ENCODE results near the gene FIZ1. TPM values are rescaled to one million over a fixed set of nuclear protein-coding genes. Genes with fewer than 3 reads are reported as not detected.
"Not testable (repeated sequence)": the region's sequence is repeated elsewhere in the genome, so short reads cannot be mapped to it uniquely, and the experiment has no call there.

Gene FIZ1
- total RNA-seq, 2 donors from 2014 or later = 7.8 to 9.7 TPM

DNA sequence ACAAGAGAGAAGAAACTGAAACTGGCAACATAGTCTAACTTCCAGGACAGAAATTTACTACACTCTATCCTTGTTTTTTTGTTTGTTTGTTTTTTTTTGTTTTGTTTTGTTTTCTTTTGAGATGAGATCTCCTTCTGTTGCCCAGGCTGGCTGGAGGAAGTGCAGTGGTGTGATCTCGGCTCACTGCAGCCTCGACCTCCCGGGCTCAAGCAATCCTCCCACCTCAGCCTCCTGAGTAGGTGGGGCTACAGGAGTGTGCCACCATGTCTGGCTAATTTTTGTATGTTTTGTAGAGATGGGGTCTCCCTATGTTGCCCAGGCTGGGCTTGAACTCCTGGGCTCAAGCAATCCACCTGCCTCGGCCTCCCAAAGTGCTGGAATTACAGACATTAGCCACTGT lies 17.0 kb downstream of the FIZ1 start:
- intact Hi-C loops (cut with DNase I); DNase-seq (ENCODE audit: low spot score): not testable (repeated sequence)

- intact Hi-C loops (cut with DNase I) = no loop called here
- no peak for DNase-seq (ENCODE audit: low spot score)
Measured at GRCh38 chr19:55581823-55582223, 17.5 kb downstream of the FIZ1 start.

GRCh38 chr19:55581145-55581822 lies 18.0 kb downstream of the FIZ1 start:
- intact Hi-C loops (cut with DNase I) = no loop called here

GRCh38 chr19:55580628-55581144 lies 18.6 kb downstream of the FIZ1 start, which contains the start of gene ZNF579:
ZNF579 (minus strand) TSS chr19:55580848; CDS start chr19:55579639, 1,209 bp downstream.
- peak; percentile 96 for DNase-seq (ENCODE audit: low spot score)

More at GRCh38 chr19:55581145-55581822, 18.0 kb downstream of the FIZ1 start:
- no peak for DNase-seq (ENCODE audit: low spot score)

GRCh38 chr19:55579766-55580621 lies 19.3 kb downstream of the FIZ1 start:
- no peak for DNase-seq (ENCODE audit: low spot score)
- intact Hi-C loops (cut with DNase I) = loop anchor here in 1 of 2 donors (5.0 kb wide), 1 partner anchor 53 kb away; no protein-coding TSS in a partner anchor

More at GRCh38 chr19:55580628-55581144, 18.6 kb downstream of the FIZ1 start, which contains the start of gene ZNF579:
- intact Hi-C loops (cut with DNase I) = no loop called here

DNA sequence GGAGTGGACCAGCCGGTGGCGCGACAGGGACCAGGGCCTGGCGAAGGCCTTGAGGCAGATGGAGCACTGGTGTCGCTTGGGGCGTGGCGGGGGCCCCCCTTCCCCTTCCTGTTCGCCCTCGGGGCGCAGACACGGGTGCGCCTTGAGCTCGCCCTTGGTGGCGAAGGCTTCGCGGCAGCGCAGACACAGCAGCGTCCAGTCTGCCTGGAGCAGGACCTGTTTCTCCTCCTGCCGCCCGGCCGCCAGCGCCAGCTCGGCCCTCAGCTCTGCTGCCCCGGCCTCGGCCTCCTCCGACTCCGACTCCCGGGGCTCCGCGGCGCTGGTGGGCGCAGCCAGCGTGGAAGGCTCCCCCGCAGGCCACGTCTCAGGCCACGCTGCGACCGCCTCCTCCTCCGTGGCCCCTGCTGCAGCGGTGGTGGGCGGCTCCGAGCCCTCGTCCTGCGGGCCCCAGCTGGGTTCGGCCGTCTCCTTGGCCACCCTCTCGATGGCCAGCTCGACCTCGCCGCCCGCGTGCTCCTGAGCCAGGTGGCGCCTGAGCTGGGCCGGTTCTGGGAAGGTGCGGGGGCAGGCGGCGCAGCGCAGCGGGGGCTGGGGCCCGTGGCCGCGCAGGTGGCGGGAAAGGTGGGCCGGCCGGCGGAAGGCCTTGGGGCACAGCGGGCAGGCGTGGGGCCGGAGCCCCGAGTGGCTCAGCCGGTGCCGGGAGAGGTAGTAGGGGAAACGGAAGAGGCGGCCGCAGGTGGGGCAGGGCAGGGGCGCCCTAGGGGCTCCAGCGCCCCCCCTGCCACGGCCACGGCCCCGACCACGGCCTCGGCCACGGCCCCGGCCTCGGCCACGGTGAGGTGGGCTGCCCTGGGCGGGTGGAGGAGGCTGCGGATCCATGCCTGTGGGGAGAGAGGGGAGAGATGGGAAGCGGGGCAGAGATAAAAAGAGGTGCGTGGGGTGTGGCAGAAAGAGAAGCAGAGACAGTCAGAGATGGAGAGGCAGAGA lies 20.3 kb downstream of the FIZ1 start:
- intact Hi-C loops (cut with DNase I) = loop anchor here in 1 of 2 donors (5.0 kb wide), 1 partner anchor 52 kb away; no protein-coding TSS in a partner anchor
- no peak for DNase-seq (ENCODE audit: low spot score)

- DNase-seq (ENCODE audit: low spot score) = no peak
- intact Hi-C loops (cut with DNase I) = loop anchor here in 1 of 2 donors (5.0 kb wide), 1 partner anchor 51 kb away; no protein-coding TSS in a partner anchor
Measured at GRCh38 chr19:55578031-55578760, 21.1 kb downstream of the FIZ1 start.

GRCh38 chr19:55576746-55577145 lies 22.6 kb downstream of the FIZ1 start:
- no peak for DNase-seq (ENCODE audit: low spot score)
- intact Hi-C loops (cut with DNase I) = loop anchor here in 1 of 2 donors (5.0 kb wide), 1 partner anchor 49 kb away; no protein-coding TSS in a partner anchor

DNA sequence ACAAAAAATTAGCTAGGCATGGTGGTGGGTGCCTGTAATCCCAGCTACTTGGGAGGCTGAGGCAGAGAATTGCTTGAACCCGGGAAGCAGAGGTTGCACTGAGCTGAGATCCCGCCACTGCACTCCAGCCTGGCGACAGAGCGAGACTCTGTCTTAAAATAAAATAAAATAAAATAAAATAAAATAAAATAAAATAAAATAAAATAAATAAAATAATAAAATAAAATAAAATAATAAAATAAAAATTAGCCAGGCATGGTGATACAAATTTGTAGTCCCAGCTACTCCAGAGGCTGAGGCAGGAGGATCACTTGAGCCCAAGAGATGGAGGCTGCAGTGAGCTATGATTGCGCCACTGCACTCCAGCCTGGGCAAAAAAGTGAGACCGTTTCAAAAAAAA lies 25.4 kb downstream of the FIZ1 start:
- DNase-seq (ENCODE audit: low spot score); intact Hi-C loops (cut with DNase I): not testable (repeated sequence)

DNA sequence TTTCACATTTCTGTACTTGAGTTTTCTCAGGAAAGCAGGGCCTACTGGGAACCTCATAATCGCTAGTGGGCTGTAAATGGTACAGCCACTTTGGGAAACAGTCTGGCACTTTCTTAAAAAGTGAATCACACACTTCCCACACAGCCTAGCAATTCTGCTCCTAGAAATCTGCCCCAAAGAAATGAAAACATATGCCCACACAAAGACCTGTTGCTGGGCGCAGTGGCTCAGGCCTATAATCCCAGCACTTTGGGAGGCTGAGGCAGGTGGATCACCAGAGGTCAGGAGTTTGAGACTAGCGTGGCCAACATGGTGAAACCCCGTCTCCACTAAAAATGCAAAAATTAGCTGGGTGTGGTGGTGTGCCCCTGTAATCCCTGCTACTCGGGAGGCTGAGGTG lies 29.8 kb downstream of the FIZ1 start:
- DNase-seq (ENCODE audit: low spot score); intact Hi-C loops (cut with DNase I): not testable (repeated sequence)

- intact Hi-C loops (cut with DNase I) = no loop called here
- DNase-seq (ENCODE audit: low spot score) = no peak
Measured at GRCh38 chr19:55567708-55568328, 31.5 kb downstream of the FIZ1 start.

DNA sequence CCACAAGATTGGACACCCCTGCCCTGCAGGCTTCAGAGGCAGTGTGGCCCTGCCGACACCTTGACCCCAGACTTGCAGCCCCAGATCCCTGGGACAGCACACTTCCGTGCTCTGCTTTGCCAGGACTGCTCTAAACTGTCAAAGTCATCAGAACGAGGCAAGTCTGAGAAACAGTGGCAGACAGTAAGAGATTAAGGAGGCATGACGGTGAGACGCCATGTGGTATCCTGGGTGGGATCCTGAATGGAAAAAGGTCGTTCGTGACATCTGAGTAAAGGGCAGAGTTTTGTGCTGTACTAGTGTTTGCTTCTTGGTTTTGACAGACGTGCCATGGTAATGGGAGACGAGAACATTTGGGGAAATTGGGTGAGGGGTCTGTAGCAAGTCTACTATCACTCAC lies 32.5 kb downstream of the FIZ1 start:
- intact Hi-C loops (cut with DNase I) = no loop called here

GRCh38 chr19:55563261-55563690 lies 36.0 kb downstream of the FIZ1 start:
- DNase-seq (ENCODE audit: low spot score) = no peak
- intact Hi-C loops (cut with DNase I) = no loop called here

More for the DNA sequence above, 32.5 kb downstream of the FIZ1 start:
- DNase-seq (ENCODE audit: low spot score) = no peak

DNA sequence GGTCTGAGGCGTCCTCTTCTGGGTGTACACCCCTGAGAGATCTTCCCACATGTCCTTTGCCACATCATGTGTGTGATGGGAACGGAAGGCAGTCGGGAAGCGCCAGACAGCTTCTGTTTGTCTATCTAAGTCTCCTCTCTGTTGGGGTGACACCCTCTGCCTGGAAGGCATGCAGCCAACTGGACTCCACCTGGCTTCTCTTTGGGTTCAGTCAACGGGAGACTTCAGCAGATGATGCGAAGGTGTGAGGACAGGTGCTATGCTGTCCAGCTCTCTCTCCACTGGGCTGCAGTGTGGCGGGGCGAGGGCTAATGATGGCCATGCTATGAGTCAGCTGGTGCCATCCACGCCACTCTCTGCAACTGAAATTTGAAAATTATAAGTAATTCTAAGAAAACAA lies 39.6 kb downstream of the FIZ1 start:
- DNase-seq (ENCODE audit: low spot score) = no peak
- intact Hi-C loops (cut with DNase I) = no loop called here

GRCh38 chr19:55554741-55555152 lies 44.6 kb downstream of the FIZ1 start:
- DNase-seq (ENCODE audit: low spot score) = no peak
- intact Hi-C loops (cut with DNase I) = no loop called here

GRCh38 chr19:55554302-55554701 lies 45.0 kb downstream of the FIZ1 start:
- intact Hi-C loops (cut with DNase I) = no loop called here

More at GRCh38 chr19:55554302-55554701, 45.0 kb downstream of the FIZ1 start:
- no peak for DNase-seq (ENCODE audit: low spot score)

All from posterior vena cava (tissue), 2 donors.